GM18511 (cell line): ENCODE measurements around the gene SNORC.
"Not testable (repeated sequence)": the region's sequence is repeated elsewhere in the genome, so short reads cannot be mapped to it uniquely, and the experiment has no call there.

Experiments
- ATAC-seq: cut with Tn5 transposase; IDR thresholded peaks from one replicate; pipeline ENCODE4 v1.9.1; 2021; ENCODE audit warnings: mild to moderate bottlenecking, moderate library complexity; ENCODE audit not compliant: unreplicated experiment

Gene SNORC

GRCh38 chr2:232896111-232896510 is 26.0 kb downstream of the SNORC start:
- no peak for ATAC-seq

- no peak for ATAC-seq
Measured at GRCh38 chr2:232896720-232897597, 26.9 kb downstream of the SNORC start.

- no peak for ATAC-seq
Measured at GRCh38 chr2:232897598-232898408, 27.7 kb downstream of the SNORC start.

- ATAC-seq, result no peak
Measured at GRCh38 chr2:232898592-232899543, 28.8 kb downstream of the SNORC start.

- no peak for ATAC-seq
Measured at GRCh38 chr2:232900811-232901735, 31.0 kb downstream of the SNORC start.

GRCh38 chr2:232901736-232902578 is 31.9 kb downstream of the SNORC start:
- no peak for ATAC-seq

GRCh38 chr2:232903989-232904388 is 33.9 kb downstream of the SNORC start:
- no peak for ATAC-seq

GRCh38 chr2:232906867-232907717 is 37.0 kb downstream of the SNORC start:
- not testable (repeated sequence) for ATAC-seq

GRCh38 chr2:232907718-232908085 is 37.6 kb downstream of the SNORC start:
- not testable (repeated sequence) for ATAC-seq

GRCh38 chr2:232908695-232909094 is 38.6 kb downstream of the SNORC start:
- ATAC-seq, result no peak

GRCh38 chr2:232910376-232910775 is 40.3 kb downstream of the SNORC start:
- ATAC-seq, result no peak

- no peak for ATAC-seq
Measured at GRCh38 chr2:232911712-232912277, 41.7 kb downstream of the SNORC start.

GRCh38 chr2:232913903-232914302 is 43.8 kb downstream of the SNORC start:
- no peak for ATAC-seq

GRCh38 chr2:232919141-232919540 is 49.1 kb downstream of the SNORC start:
- no peak for ATAC-seq

GRCh38 chr2:232920055-232920454 is 50.0 kb downstream of the SNORC start:
- no peak for ATAC-seq

- ATAC-seq, result no peak
Measured at GRCh38 chr2:232920760-232921159, 50.7 kb downstream of the SNORC start.

GRCh38 chr2:232924433-232924832 is 54.4 kb downstream of the SNORC start:
- ATAC-seq, result no peak
